GM03348 (cell line): ENCODE measurements around the gene NBPF1.
A peak's percentile ranks its signal among the peaks of the same experiment; 100 is the strongest.
"Not testable (repeated sequence)": the region's sequence is repeated elsewhere in the genome, so short reads cannot be mapped to it uniquely, and the experiment has no call there.

Experiments
- DNase-seq: peaks from one replicate; pipeline ENCODE4 v3.0.0; 2012; ENCODE audit warnings: low spot score

The NBPF1 gene

GRCh38 chr1:16545682-16546095 lies 67.7 kb downstream of the NBPF1 start:
- DNase-seq = not testable (repeated sequence)

GRCh38 chr1:16540421-16540893 lies 72.9 kb downstream of the NBPF1 start:
- not testable (repeated sequence) for DNase-seq

DNA sequence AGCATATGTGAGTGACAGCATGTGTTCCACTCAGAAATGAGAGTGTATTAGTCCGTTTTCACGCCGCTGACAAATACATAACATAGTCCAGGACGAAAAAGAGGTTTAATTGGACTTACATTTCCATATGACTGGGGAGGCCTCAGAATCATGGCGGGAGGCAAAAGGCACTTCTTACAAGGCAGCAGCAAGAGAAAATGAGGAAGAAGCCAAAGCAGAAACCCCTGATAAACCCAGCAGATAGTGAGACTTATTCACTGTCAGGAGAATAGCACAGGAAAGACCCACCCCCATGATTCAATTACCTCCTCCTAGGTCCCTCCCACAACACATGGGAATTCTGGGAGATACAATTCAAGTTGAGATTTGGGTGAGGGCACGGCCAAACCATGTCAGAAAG lies 75.8 kb downstream of the NBPF1 start:
- DNase-seq = not testable (repeated sequence)

GRCh38 chr1:16536796-16537195 lies 76.6 kb downstream of the NBPF1 start:
- DNase-seq = not testable (repeated sequence)

GRCh38 chr1:16535898-16536297 lies 77.5 kb downstream of the NBPF1 start:
- DNase-seq = not testable (repeated sequence)

GRCh38 chr1:16535487-16535886 lies 77.9 kb downstream of the NBPF1 start:
- not testable (repeated sequence) for DNase-seq

DNA sequence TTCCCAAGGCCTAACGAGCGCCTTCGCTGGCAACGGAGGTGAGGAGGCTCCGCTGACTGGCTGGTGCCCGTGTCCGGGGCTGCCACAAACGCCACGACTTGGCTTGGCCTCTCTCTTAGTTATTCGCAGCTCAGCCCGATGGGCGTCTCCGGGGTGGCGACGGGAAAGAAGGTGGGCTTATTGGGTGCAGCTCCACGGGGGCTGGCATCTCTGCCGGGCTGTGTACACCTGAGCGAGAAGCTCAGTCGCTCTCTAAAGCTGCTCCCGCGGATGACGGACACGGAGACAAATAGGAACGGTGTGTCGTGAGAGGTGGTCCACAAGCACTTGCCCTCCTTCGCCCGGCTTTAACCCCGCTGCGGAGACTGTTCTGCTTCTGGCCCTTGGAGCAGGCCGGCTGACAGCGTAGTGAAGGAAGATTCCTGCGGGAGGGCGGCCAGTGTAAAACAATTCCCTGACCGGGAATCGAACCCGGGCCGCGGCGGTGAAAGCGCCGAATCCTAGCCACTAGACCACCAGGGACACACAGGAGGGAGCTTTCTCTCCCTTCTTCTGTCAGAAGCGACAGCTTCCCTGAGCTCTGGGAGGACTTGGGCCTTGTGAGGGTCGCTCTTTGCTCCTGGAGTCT lies 78.4 kb downstream of the NBPF1 start:
- DNase-seq = not testable (repeated sequence)

GRCh38 chr1:16534239-16534828 lies 79.0 kb downstream of the NBPF1 start:
- DNase-seq = not testable (repeated sequence)

- not testable (repeated sequence) for DNase-seq
Observed at GRCh38 chr1:16532235-16532991, 81.0 kb downstream of the NBPF1 start.

DNA sequence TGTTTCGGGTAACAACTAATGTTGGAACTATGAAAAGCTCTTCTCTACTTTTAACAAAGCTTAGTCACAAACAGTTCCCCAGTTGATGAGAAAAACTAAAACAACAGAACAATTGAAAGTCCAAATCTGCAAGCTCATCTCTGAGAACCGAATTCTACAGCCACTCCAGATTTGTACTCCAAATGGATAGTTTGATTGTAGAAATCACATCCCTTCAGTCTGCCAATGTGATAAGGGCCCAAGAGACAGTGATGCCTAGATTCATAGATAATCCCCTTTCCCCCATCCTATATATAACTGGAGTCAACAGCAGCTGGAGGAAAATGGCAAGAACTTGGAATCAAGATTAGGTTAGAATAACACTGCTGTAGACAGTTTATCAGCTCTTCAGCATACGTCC lies 85.0 kb downstream of the NBPF1 start:
- DNase-seq = not testable (repeated sequence)

DNA sequence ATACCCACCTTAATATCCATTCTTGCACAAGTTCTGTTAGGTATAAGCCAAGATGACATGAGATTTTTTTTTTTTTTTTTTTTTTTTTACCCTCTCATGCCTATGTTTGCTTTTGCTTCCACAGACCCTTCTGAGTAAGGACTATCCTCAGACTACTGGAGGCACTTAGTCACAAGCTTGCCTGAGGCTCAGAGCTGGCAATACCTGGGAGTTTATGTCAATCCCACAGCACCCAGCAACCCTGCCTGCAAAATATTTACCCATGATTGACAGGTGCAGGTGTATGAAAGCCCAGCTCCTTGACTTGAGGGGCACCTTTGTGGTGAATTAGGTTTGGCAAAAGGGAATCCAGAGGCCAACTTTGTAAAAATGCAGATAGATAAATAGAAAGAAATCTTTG lies 87.6 kb downstream of the NBPF1 start:
- DNase-seq = not testable (repeated sequence)

DNA sequence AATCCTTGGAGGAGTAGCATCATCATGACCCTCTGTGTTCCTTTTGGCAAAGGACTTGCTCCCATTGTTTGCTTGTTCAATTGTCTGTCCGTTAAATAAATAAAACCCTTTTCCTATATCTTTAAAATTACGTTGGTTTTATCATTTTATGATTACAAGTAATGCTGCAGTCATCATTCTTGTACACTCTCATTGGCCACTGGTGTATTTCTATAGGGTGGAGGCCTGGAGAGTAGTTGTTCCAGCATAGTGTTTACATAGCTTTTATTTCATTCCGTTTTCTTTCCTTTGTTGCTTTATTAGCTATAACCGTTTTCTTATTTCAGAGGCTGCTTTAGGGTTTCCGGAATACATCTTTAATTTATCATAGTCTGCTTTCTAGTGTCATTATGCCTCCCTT lies 91.7 kb downstream of the NBPF1 start:
- not testable (repeated sequence) for DNase-seq

DNA sequence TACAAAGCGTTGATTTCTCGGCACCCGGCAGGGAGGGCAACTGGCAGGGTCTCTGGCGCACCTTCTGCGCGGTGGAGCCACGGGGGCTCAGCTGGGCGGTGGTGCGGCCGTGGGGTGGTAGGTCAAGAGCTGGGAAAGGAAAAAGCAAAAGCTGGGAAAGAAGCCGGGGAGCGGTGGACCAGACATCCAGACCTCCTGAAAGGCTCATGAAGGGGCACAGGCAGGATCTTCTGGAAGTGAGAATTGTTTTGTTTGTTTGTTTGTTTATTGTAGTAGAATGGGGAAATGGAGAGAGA lies 92.1 kb downstream of the NBPF1 start:
- DNase-seq = no peak

- peak; percentile 16 for DNase-seq
Observed at GRCh38 chr1:16520435-16521287, 92.7 kb downstream of the NBPF1 start.

DNA sequence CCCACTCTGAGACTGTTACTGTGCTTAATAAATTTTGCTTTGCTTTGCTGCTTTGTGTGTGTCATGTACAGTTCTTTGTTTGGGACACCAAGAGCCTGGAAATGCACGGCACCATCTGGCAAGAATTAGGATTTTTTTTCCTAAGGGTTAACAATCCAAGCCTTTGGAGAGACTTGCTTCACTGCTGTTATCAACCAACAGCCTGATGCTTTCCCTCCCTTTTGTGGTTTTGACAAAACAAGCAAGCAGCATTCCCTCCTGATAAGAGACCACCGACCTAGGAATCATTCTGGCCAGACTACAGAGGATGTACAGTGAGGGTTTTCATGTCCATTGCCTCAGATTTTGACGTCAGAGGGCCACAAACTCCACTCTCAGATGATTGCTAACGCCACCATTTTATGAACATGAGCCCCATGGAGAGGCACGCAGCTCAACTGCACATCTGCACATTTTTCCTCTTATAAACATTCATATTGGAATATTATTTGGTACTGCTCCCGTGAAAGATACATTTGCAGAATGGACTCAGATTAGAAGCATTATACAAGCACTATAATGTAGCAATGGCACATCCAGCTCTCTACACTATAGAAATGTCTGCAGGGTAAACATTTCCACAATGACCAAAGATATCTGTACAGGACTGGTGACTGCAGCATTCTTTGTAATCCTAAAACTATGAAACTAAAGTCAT lies 94.0 kb downstream of the NBPF1 start:
- DNase-seq = not testable (repeated sequence)

- not testable (repeated sequence) for DNase-seq
Observed at GRCh38 chr1:16518913-16519254, 94.5 kb downstream of the NBPF1 start.

DNA sequence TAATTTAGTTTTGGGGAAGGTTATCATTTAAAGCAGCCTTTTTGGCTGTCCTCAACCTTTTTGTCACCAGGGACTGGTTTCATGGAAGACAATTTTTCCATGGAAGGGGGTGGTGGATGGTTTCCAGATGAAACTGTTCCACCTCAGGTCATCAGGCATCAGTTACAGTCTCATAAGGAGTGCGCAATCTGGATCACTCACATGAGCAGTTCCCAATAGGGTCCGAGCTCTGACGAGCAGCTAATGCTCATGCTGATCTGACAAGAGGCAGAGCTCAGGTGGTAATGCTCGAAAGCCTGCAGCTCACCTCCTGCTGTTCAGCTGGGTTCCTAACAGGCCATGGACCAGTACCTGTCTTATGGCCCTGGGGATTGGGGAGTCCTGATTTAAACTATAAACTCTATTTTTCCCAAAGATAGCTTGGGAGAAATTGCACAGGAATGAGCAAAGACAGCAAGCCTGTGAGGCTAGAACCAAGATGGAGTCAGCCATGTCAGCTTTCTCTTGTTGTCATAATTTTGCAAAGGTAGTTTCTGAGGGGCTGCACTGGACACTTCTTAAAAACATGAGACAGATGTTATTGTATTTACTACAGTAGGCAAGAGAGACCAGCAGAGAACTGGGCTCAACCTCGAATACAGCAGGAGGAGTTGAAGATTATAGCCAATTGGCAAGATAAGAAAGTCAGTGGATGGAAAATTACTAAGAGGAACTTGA lies 96.5 kb downstream of the NBPF1 start:
- not testable (repeated sequence) for DNase-seq

DNA sequence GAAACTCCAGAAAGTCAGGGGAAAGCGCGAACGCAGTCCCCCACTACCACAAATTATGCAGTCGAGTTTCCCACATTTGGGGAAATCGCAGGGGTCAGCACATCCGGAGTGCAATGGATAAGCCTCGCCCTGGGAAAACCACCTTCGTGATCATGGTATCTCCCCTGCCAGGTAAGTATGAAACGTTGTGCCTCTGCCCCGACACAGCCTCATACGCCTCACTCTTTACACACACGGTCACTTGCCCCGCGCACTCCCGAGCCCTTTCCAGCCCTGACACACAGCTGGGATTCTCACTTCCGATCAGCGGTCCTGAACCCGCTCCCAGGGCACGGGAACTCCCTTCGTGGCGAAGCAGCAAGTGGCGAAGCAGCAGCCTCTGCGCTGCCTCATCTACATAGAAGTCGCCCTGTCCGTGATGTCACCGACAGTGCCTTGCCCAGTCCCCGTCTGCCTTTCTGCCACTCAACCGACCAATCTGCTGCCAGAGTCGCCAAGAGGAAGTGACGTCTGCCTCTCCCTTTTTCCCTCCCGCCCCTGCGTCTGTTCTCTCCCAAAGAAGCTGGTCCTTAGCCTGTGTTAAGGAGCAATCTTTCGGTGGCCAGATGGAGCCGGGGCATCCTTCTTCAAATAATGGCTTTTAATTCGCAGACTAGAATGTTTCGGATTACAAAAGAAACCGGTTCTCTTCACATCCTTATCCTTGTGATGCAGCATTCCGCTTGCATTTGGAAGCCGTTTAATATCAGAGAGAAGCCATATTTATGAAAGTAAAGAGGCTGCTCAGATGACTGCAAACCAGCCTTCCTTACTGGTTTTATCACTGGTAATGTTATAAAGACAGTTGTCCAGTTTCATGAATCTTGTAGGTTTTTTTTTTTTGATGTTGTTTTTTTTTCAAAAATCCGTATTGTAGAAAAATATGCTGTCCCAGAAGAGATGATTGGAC lies 99.0 kb downstream of the NBPF1 start, which contains the start of gene RNU1-1:
Gene RNU1-1 (minus strand): TSS at position 179 of the 949 bp plus-strand sequence.
- DNase-seq = not testable (repeated sequence)

DNA sequence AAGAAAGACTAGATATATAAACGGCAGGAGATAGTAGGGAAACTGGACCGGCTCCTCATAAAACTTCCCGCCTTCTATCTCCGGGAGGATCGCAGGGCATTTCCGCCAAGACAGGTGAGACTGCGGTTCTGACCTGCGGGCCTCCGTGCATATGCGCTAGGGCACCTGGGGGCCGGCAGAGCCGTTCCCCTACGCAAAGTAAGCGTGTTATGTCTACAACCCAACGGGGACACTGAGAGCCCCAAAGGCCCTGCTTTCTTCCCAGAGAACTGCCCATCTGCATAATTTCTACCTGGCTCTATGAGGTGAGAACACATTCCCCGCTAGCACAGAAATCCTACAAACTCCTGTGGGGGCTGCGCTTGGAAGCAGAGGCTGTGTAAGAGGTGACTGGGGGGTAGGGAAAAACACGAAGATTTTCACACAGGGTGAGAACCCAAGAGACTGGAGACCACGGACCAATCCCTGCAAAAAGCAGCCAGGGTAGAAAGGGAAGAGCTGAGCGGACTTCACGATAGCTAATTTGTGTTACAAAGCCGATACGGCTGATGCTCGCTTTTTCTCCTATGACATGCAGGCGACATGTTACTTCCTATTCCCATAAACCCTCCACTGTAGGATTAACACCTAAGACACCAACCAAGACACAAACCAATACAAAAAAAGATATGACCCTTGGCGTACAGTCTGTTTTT lies 99.8 kb downstream of the NBPF1 start:
- DNase-seq = peak; percentile 69
